HuH-7.5 (cell line): ENCODE results near the gene UQCRC1.

Experiments used
- DNase-seq: peaks from one replicate; pipeline ENCODE4 v3.0.0; 2011; ENCODE audit warnings: low spot score

Gene UQCRC1

GRCh38 chr3:48633256-48633655 lies 23.8 kb upstream of the UQCRC1 start:
- DNase-seq: no peak

GRCh38 chr3:48631516-48632448 lies 22.3 kb upstream of the UQCRC1 start:
- no peak for DNase-seq

GRCh38 chr3:48630833-48631232 lies 21.4 kb upstream of the UQCRC1 start:
- DNase-seq: no peak

GRCh38 chr3:48630407-48630806 lies 21.0 kb upstream of the UQCRC1 start:
- DNase-seq: no peak

- DNase-seq: no peak
Measured at GRCh38 chr3:48629894-48630293, 20.4 kb upstream of the UQCRC1 start.

GRCh38 chr3:48628277-48629017 lies 19.0 kb upstream of the UQCRC1 start:
- no peak for DNase-seq

- no peak for DNase-seq
Measured at GRCh38 chr3:48625600-48625999, 16.2 kb upstream of the UQCRC1 start.

GRCh38 chr3:48624767-48625166 lies 15.3 kb upstream of the UQCRC1 start:
- no peak for DNase-seq

GRCh38 chr3:48623851-48624547 lies 14.6 kb upstream of the UQCRC1 start:
- DNase-seq: no peak

- DNase-seq: no peak
Measured at GRCh38 chr3:48621461-48621869, 12.0 kb upstream of the UQCRC1 start, which contains the start of gene TMEM89. TSS of gene TMEM89 (minus strand) at chr3:48621769. CDS start at chr3:48621756, 13 bp downstream.

GRCh38 chr3:48619541-48620524 lies 10.4 kb upstream of the UQCRC1 start:
- no peak for DNase-seq

GRCh38 chr3:48617559-48617958 lies 8.1 kb upstream of the UQCRC1 start:
- no peak for DNase-seq

GRCh38 chr3:48614044-48614443 lies 4.6 kb upstream of the UQCRC1 start:
- DNase-seq: no peak

GRCh38 chr3:48612309-48612708 lies 2.9 kb upstream of the UQCRC1 start:
- DNase-seq: no peak

- no peak for DNase-seq
Measured at GRCh38 chr3:48607519-48607918, 1.9 kb downstream of the UQCRC1 start.

- DNase-seq: no peak
Measured at GRCh38 chr3:48601622-48601994, 7.8 kb downstream of the UQCRC1 start.

- DNase-seq: no peak
Measured at GRCh38 chr3:48600711-48601621, 8.5 kb downstream of the UQCRC1 start.

- no peak for DNase-seq
Measured at GRCh38 chr3:48599509-48600285, 9.7 kb downstream of the UQCRC1 start.

- no peak for DNase-seq
Measured at GRCh38 chr3:48599077-48599501, 10.4 kb downstream of the UQCRC1 start.
